ENCODE data around the gene RPL35A.
"Not testable (repeated sequence)": the region's sequence is repeated elsewhere in the genome, so short reads cannot be mapped to it uniquely, and the experiment has no call there.

Gene RPL35A

GRCh38 chr3:197959891-197960693, 10.1 kb downstream of the RPL35A start, which contains the start of gene LMLN:
Gene LMLN, plus strand, starts transcription at chr3:197960217. Its CDS starts 29 bp downstream, at chr3:197960246.
- TF ChIP-seq CTCF (IDR thresholded peaks at IDR 0.05; ENCODE audit: low read depth, low read length), result no peak
- H3K4me3 ChIP-seq (ENCODE audit: low read depth, low read length), result peak within 1 kb of the TSS; percentile 78

- H3K4me3 ChIP-seq (ENCODE audit: low read depth, low read length), result peak overlapping the region; percentile 78
- no peak for TF ChIP-seq CTCF (IDR thresholded peaks at IDR 0.05; ENCODE audit: low read depth, low read length)
These were observed 10.9 kb downstream of the RPL35A start for GRCh38 chr3:197960694-197961581.

GRCh38 chr3:197961582-197961945, 11.6 kb downstream of the RPL35A start:
- no peak for TF ChIP-seq CTCF (IDR thresholded peaks at IDR 0.05; ENCODE audit: low read depth, low read length)
- H3K4me3 ChIP-seq (ENCODE audit: low read depth, low read length), result no peak overlapping the region

- H3K4me3 ChIP-seq (ENCODE audit: low read depth, low read length), result no peak overlapping the region
- TF ChIP-seq CTCF (IDR thresholded peaks at IDR 0.05; ENCODE audit: low read depth, low read length), result no peak
These were observed 13.1 kb downstream of the RPL35A start for GRCh38 chr3:197963019-197963637.

GRCh38 chr3:197967337-197967989, 17.5 kb downstream of the RPL35A start:
- not testable (repeated sequence) for H3K4me3 ChIP-seq (ENCODE audit: low read depth, low read length)

- no peak for TF ChIP-seq CTCF (IDR thresholded peaks at IDR 0.05; ENCODE audit: low read depth, low read length)
- H3K4me3 ChIP-seq (ENCODE audit: low read depth, low read length), result no peak overlapping the region
These were observed 20.6 kb downstream of the RPL35A start for GRCh38 chr3:197970588-197970987.

GRCh38 chr3:197974016-197974415, 24.0 kb downstream of the RPL35A start:
- no peak for TF ChIP-seq CTCF (IDR thresholded peaks at IDR 0.05; ENCODE audit: low read depth, low read length)
- no peak overlapping the region for H3K4me3 ChIP-seq (ENCODE audit: low read depth, low read length)
